ENCODE data around the gene TOP1. TPM values are rescaled to one million over a fixed set of nuclear protein-coding genes. Genes with fewer than 3 reads are reported as not detected.
A peak's percentile ranks its signal among the peaks of the same experiment; 100 is the strongest.

The TOP1 gene
- total RNA-seq, 4 donors from 2014 or later, result 20.2 to 28.5 (median 23.0) TPM

GRCh38 chr20:41047975-41048305 is 19.3 kb downstream of the TOP1 start:
- intact Hi-C loops (cut with DNase I), result no loop called here
- TF ChIP-seq POLR2AphosphoS5 (IDR thresholded peaks at IDR 0.05), result no peak
- TF ChIP-seq CTCF (IDR thresholded peaks at IDR 0.05), result no peak
- no peak for TF ChIP-seq EP300 (IDR thresholded peaks at IDR 0.05)
- TF ChIP-seq POLR2A (IDR thresholded peaks at IDR 0.05; ENCODE audit: low read depth), result no peak
- H3K36me3 ChIP-seq, result no peaks in the 10 kb centered on the region
- no peaks in the 10 kb centered on the region for H3K9me3 ChIP-seq
- H3K27me3 ChIP-seq, result no peaks in the 10 kb centered on the region
- no peak for DNase-seq (ENCODE audit: extremely low spot score)
- peak overlapping the region; percentile 42 to 73 (median 58) for H3K27ac ChIP-seq (replicated peaks in 1 of 4)
- peaks cover 77 to 98% (median 95%) of the 10 kb centered on the region in 4 donors for H3K4me1 ChIP-seq
- peak overlapping the region; percentile 16 to 32 (median 30) for H3K4me3 ChIP-seq
- WGBS, result 0% methylated on average over 1 of the region's 1 CpG

DNA sequence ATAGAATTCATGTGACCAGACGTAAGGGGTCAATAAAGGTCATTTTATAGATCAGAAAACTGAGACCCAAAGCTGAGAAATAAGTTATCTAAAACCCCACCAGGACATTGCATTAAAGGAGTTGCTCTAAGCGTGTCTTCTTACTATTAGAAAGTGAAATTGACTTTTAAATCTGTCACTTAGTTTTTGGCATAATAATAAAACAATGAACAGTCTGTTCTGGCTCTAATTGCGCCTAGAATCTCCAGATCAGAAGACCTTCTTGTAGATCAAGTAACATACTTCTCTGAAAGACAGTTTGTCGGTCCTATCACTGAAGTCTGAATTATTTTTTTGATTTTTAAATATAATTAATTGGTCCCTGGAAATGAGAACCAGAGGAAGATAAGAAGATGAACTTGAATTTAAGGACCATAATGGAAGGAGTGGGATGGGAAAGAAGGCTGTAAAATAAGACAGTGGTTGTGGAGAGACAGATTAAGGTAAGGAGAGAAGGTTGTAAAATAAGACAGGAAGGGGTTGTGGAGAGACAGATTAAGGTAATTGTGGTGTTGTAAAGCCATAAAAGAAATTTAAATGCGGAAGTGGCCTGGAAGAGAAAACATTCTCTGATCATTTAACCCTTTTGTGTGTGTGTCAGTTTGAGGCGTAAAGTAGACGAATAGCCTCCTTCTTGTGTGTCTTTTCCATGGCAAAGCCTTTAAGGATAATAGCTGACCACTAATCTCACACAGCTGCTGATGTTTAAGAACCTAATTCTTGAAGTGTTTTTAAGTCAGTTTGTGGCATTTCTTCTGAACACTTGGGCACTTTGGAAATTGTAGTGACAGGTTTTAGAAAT is 20.1 kb downstream of the TOP1 start:
- H3K27ac ChIP-seq (replicated peaks in 1 of 4), result peak overlapping the region; percentile 50 to 73 (median 70)
- H3K9me3 ChIP-seq, result no peaks in the 10 kb centered on the region
- intact Hi-C loops (cut with DNase I), result no loop called here
- DNase-seq (ENCODE audit: extremely low spot score), result no peak
- peaks cover 84 to 99% (median 98%) of the 10 kb centered on the region in 4 donors for H3K4me1 ChIP-seq
- peak overlapping the region; percentile 16 to 32 (median 30) for H3K4me3 ChIP-seq
- 58% methylated on average over 7 of the region's 7 CpGs for WGBS
- H3K36me3 ChIP-seq, result no peaks in the 10 kb centered on the region
- TF ChIP-seq POLR2AphosphoS5 (IDR thresholded peaks at IDR 0.05), result no peak
- no peak for TF ChIP-seq POLR2A (IDR thresholded peaks at IDR 0.05; ENCODE audit: low read depth)
- TF ChIP-seq EP300 (IDR thresholded peaks at IDR 0.05), result no peak
- no peak for TF ChIP-seq CTCF (IDR thresholded peaks at IDR 0.05)
- no peaks in the 10 kb centered on the region for H3K27me3 ChIP-seq

GRCh38 chr20:41049451-41049850 is 20.8 kb downstream of the TOP1 start:
- 56% methylated on average over 3 of the region's 3 CpGs for WGBS
- no peak for DNase-seq (ENCODE audit: extremely low spot score)
- Histone ChIP-seq H3K4me3 (no peak overlapping the region), H3K27ac (replicated peaks in 1 of 4) (peak overlapping the region in 3 of 4 donors; percentile 67 to 73 (median 72)), H3K36me3 (no peaks in the 10 kb centered on the region), H3K27me3 (no peaks in the 10 kb centered on the region), H3K4me1 (peaks cover 88 to 99% (median 97%) of the 10 kb centered on the region in 4 donors), H3K9me3 (no peaks in the 10 kb centered on the region)
- no peak for TF ChIP-seq EP300 (IDR thresholded peaks at IDR 0.05)
- no peak for TF ChIP-seq POLR2AphosphoS5 (IDR thresholded peaks at IDR 0.05)
- TF ChIP-seq CTCF (IDR thresholded peaks at IDR 0.05), result no peak
- no peak for TF ChIP-seq POLR2A (IDR thresholded peaks at IDR 0.05; ENCODE audit: low read depth)
- intact Hi-C loops (cut with DNase I), result no loop called here

DNA sequence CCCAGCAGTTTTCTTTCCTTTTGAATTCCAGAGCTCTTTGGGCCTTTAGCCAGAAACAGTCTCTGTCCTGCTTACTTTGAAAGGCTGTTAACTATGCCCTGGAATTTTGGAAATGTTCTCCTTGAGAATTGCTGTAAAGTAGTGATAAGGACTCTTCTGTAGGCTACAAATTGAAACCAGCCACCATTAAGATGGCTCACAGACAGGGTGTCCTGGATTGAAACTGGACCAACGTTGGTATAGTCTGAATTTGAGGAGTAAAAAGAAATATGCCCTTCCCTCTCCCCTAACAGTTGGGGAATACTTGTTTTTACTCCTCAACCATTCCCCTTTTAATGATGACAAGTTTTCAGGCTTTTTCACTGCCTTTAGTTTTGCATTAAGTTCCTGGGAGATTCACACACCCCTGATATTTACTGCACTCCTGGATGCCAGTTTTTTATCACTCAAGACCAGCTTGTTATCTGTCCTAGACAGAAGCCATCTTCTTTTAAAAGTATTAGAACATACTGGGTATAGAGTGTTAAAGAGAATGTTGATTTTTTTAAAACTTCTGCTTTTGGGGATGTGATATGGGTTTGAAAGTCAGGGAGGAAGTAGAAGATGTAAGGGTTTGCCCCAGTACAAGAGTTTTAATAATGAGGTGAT is 21.9 kb downstream of the TOP1 start:
- TF ChIP-seq POLR2AphosphoS5 (IDR thresholded peaks at IDR 0.05), result no peak
- no peaks in the 10 kb centered on the region for H3K36me3 ChIP-seq
- H3K9me3 ChIP-seq, result no peaks in the 10 kb centered on the region
- no peaks in the 10 kb centered on the region for H3K27me3 ChIP-seq
- no peak for DNase-seq (ENCODE audit: extremely low spot score)
- peak overlapping the region; percentile 53 to 73 (median 70) for H3K27ac ChIP-seq (replicated peaks in 1 of 4)
- H3K4me1 ChIP-seq, result peaks cover 94 to 100% (median 98%) of the 10 kb centered on the region in 4 donors
- 14% methylated on average over 1 of the region's 1 CpG for WGBS
- intact Hi-C loops (cut with DNase I), result no loop called here
- H3K4me3 ChIP-seq, result peak overlapping the region in 1 of 4 donors; percentile 1
